ENCODE measurements around the gene HAUS8.

- TF ChIP-seq TCF12 (IDR thresholded peaks at IDR 0.05): no peak
- TF ChIP-seq TCF12 (CRISPR knock-in tag; IDR thresholded peaks at IDR 0.05): no peak
- TF ChIP-seq KAT7 (CRISPR knock-in tag; IDR thresholded peaks at IDR 0.05; ENCODE audit: borderline replicate concordance): no peak
- TF ChIP-seq NCOR1 (IDR thresholded peaks at IDR 0.05; ENCODE audit: borderline replicate concordance, low read length): no peak
- TF ChIP-seq E2F1 (CRISPR knock-in tag; IDR thresholded peaks at IDR 0.05): no peak
- TF ChIP-seq REXO4 (CRISPR knock-in tag; IDR thresholded peaks at IDR 0.05; ENCODE audit: borderline replicate concordance): no peak
- no peak for TF ChIP-seq CERS6 (CRISPR knock-in tag; IDR thresholded peaks at IDR 0.05)
These were observed 4.8 kb downstream of the HAUS8 start for GRCh38 chr19:17070421-17070820.

All from HepG2 (cell line).